GM12892 (cell line): ENCODE data around the gene TBATA.

ENCODE experiments used
- POLR2A ChIP-seq: IDR thresholded peaks from 2 replicates; pipeline ENCODE4 v1.6.1; 2011; ENCODE audit warnings: low read depth, low read length, control low read depth
- POLR2AphosphoS5 ChIP-seq: IDR thresholded peaks from 2 replicates; pipeline ENCODE4 v1.6.1; 2011; ENCODE audit warnings: low read depth, low read length, control low read depth
- TAF1 ChIP-seq: IDR thresholded peaks from 2 replicates; pipeline ENCODE4 v1.6.1; 2011; ENCODE audit warnings: low read depth, mild to moderate bottlenecking, control low read depth, low read length, borderline replicate concordance

DNA sequence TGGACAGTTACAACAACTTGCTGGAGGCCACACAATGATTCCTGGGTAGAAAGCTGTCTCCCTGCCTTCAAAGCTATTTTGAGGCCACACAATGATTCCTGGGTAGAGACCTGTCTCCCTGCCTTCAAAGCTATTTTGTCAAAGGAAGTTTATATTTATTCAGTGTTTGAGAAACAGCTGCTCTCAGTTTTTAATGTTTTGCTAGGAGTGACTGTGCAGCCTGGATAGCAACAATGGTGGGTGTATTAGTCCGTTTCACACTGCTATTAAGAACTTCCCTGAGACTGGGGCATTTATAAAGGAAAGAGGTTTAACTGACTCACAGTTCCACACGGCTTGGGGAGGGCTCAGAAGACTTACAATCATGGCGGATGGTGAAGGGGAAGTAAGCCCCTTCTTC lies 26.7 kb upstream of the TBATA start:
- TF ChIP-seq POLR2A: no peak
- TF ChIP-seq POLR2AphosphoS5: no peak
- TF ChIP-seq TAF1: no peak
